BJ (cell line): Measurements from ENCODE around the gene GTF2H2C. TPM values are rescaled to one million over a fixed set of nuclear protein-coding genes. Genes with fewer than 3 reads are reported as not detected.
"Not testable (repeated sequence)": the region's sequence is repeated elsewhere in the genome, so short reads cannot be mapped to it uniquely, and the experiment has no call there.

Experiments
- CTCF ChIA-PET: fragments of 350-600 bp; formaldehyde crosslinking; extraction: SDS; loops from one replicate; lab custom pipeline; 2021; ENCODE audit warnings: antibody characterized with exemption, inconsistent platforms; lab: Yijun Ruan, JAX
- POLR2A ChIA-PET: fragments of 300-600 bp; sonication (Branson Sonifier 250); formaldehyde crosslinking; extraction: SDS; loops from one replicate; lab custom pipeline; 2021; ENCODE audit warnings: antibody characterized with exemption; lab: Charles Lee
- DNase-seq: peaks from one replicate; pipeline ENCODE4 v3.0.0-alpha.2; 2011; ENCODE audit warnings: low read depth
- H3K27me3 ChIP-seq: 2 replicates; pipeline ENCODE4 v1.6.0; 2011; ENCODE audit warnings: low read length; ENCODE audit not compliant: control insufficient read depth, insufficient read depth
- H3K36me3 ChIP-seq: 2 replicates; pipeline ENCODE4 v1.5.1; 2011; ENCODE audit warnings: low read length; ENCODE audit not compliant: control insufficient read depth, insufficient read depth
- H3K4me3 ChIP-seq: 2 replicates; pipeline ENCODE4 v1.5.1; 2011; ENCODE audit warnings: low read depth, mild to moderate bottlenecking, control low read depth, low read length
- polyA plus RNA-seq: library from polyadenylated mRNA; depleted of rRNA; stranded (reverse); fragments of >200 nt; gene quantifications from 2 replicates; pipeline ENCODE4 v1.2.3, GENCODE V29; 2011
- TF ChIP-seq, protein P1 (sequence below): IDR thresholded peaks from 2 replicates; pipeline ENCODE4 v1.5.1; 2011; ENCODE audit warnings: low read depth, mild to moderate bottlenecking, control low read depth, inconsistent platforms, low read length, moderate library complexity; ENCODE audit not compliant: insufficient read depth

GTF2H2C gene
- polyA plus RNA-seq, 1 experiment: 9.9 TPM

DNA sequence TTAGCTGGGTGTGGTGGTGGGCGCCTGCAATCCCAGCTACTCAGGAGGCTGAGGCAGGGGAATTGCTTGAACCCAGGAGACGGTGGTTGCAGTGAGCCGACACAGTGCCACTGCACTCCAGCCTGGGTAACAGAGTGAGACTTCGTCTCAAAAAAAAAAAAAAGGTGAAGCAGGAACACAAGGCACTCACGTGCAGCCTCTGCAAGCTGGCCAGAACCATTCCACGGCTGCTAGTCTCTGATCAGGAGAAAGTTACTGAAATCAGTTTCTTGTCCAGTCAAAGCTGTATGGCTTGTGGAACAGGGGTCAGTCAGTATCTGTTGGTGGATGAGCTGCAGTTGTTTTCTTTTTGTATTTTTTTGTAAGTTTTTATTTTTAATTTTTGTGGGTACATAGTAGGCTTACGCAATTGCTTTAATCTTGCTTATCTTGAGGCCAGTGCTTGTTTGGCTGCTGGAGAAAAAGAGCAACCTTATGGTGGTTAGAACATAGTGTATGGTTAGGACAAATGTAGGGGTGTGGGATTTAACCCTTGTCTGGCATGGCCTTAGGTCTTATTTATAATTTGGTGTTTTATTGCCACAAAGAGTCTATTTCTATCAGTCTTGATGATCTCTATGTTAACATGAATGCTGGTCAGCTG, 32.7 kb upstream of the GTF2H2C start:
- ChIA-PET POLR2A (no interaction called here), CTCF (interaction anchor here (1.3 kb wide), 1 partner anchor 15 kb away, joined by 6 read pairs; no protein-coding TSS in a partner anchor)
- Histone ChIP-seq H3K36me3 (no peaks in the 10 kb centered on the region), H3K27me3 (peaks cover 2% of the 10 kb centered on the region), H3K4me3 (no peak overlapping the region)
- DNase-seq: no peak
- TF ChIP-seq, protein P1, sequence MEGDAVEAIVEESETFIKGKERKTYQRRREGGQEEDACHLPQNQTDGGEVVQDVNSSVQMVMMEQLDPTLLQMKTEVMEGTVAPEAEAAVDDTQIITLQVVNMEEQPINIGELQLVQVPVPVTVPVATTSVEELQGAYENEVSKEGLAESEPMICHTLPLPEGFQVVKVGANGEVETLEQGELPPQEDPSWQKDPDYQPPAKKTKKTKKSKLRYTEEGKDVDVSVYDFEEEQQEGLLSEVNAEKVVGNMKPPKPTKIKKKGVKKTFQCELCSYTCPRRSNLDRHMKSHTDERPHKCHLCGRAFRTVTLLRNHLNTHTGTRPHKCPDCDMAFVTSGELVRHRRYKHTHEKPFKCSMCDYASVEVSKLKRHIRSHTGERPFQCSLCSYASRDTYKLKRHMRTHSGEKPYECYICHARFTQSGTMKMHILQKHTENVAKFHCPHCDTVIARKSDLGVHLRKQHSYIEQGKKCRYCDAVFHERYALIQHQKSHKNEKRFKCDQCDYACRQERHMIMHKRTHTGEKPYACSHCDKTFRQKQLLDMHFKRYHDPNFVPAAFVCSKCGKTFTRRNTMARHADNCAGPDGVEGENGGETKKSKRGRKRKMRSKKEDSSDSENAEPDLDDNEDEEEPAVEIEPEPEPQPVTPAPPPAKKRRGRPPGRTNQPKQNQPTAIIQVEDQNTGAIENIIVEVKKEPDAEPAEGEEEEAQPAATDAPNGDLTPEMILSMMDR: no peak

DNA sequence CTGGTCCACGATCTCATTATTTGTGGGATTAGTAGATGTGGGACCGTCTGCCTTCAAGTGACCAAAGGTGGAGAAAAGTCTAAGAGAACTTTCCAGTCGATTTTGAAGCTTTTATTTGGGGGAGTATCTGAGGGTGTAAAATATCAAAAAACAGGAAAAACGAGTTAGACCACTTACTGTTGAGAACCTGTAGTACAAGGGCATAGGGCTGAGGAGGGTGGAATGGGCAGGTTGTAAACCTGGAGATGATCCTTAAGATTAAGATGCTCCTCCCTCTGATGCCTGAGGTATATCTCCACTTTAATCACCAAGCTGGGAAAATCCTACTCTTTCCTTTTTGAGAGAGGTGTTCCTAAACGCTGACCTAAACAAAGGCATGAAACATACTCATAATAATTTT, 32.0 kb upstream of the GTF2H2C start:
- TF ChIP-seq, protein P1: no peak
- Histone ChIP-seq H3K36me3 (no peaks in the 10 kb centered on the region), H3K4me3 (no peak overlapping the region), H3K27me3 (peaks cover 2% of the 10 kb centered on the region)
- no peak for DNase-seq
- POLR2A ChIA-PET: no interaction called here
- CTCF ChIA-PET: no interaction called here

DNA sequence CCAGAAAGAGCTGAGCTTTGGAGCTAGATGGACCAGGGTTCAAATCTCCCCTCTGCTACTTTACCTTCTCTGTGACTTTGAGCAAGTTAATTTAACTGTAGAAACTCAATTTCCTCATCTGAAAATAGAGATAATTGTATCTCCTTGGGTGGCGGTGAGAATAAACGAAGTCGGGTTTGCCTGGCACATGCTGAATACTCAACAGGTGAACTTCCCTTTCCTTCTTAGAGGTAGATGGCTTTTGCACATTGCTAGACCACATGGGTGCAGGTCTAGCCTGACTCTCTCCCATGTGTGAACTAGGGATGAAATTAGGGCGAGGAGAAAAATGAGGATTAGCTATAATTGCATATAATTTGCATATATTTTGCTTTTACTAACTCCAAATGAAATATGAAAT, 31.4 kb upstream of the GTF2H2C start:
- DNase-seq: no peak
- peaks cover 2% of the 10 kb centered on the region for H3K27me3 ChIP-seq
- TF ChIP-seq, protein P1: no peak
- ChIA-PET POLR2A (no interaction called here), CTCF (interaction anchor here (1.5 kb wide), 1 partner anchor 8 kb away, joined by 3 read pairs; no protein-coding TSS in a partner anchor)
- H3K36me3 ChIP-seq: no peaks in the 10 kb centered on the region
- no peak overlapping the region for H3K4me3 ChIP-seq

DNA sequence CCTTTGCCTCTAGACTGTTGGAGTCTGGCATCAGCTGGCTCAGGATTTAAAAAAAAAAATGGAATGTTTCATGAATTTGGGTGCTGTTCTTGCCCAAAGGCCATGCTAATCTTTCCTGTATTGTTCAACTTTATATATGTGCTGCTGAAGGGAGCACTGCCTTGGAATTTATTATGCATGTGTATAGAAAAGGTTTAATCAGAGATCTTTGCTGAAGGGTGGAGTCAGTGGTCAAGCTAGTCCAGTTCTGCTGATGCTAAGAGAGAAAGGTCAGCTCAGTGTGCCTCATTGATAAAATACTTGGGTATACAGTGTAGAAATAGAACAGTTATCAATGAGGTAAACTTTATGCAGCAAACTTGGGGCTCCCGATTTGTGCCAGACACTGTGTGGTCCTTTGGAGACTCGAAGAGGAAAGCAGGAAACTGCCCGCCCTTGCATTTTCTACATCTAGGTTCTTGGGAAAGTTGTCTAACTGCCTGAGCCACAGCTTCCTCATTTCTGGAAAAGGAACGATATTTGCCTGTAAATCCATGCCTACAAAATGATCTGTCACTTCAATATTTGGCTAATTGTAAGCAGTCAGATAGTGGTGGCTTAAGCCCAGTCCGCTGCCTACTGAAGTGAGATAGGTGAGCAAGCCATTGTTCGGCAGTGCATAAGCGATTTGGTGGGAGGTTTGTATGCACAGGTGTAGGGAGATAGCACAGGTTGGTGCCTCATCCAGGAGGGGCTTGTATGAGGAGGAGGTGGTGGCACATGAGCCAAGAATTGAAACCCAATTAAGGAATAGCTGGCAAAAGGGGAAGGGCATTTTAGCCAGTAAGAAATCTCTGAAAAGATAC, 29.2 kb upstream of the GTF2H2C start:
- ChIA-PET POLR2A (no interaction called here), CTCF (no interaction called here)
- Histone ChIP-seq H3K36me3 (no peaks in the 10 kb centered on the region), H3K4me3 (no peak overlapping the region), H3K27me3 (peaks cover 2% of the 10 kb centered on the region)
- TF ChIP-seq, protein P1: no peak
- no peak for DNase-seq

DNA sequence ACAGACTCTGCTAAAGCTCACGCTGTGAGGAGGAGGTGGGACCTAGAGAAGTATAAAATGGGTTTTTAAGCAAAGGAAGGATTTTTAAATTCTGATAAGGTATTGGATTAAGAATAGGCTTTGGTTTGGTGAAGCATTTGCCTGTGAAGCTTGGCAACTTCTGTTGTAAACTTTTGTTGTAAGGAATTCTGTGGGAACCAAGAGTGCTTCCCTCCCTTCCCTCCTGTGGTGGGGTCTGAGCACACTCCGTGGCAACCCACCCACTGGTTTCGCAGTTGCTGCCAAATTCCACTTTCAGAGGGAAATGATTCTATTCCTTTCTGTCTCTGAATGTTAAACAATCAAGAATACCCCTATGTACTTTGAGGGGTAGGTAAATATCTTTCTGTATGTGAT, 28.6 kb upstream of the GTF2H2C start:
- no peak for DNase-seq
- TF ChIP-seq, protein P1: no peak
- POLR2A ChIA-PET: no interaction called here
- no peak overlapping the region for H3K4me3 ChIP-seq
- CTCF ChIA-PET: no interaction called here
- H3K27me3 ChIP-seq: peaks cover 2% of the 10 kb centered on the region
- H3K36me3 ChIP-seq: no peaks in the 10 kb centered on the region

DNA sequence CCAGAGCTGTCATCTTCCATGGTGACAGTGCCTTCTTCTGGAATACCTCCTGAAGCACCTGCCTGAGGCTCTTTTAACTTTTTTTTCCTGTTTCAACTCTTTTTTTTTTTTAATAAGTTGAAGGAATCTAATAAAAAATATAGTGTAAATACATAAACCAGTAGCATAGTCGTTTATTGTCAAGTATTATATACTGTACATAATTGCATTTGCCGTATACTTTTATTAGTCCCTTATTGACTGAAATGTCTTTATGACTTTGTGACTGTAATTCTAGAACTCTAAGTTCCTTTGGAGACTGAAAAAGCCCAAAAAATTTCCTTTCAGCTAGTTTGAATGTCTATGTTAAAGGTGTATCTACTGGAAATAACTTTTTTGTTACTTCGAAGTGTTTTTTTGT, 22.1 kb upstream of the GTF2H2C start:
- H3K27me3 ChIP-seq, POLR2A ChIA-PET, DNase-seq, H3K36me3 ChIP-seq, H3K4me3 ChIP-seq, CTCF ChIA-PET: not testable (repeated sequence)

DNA sequence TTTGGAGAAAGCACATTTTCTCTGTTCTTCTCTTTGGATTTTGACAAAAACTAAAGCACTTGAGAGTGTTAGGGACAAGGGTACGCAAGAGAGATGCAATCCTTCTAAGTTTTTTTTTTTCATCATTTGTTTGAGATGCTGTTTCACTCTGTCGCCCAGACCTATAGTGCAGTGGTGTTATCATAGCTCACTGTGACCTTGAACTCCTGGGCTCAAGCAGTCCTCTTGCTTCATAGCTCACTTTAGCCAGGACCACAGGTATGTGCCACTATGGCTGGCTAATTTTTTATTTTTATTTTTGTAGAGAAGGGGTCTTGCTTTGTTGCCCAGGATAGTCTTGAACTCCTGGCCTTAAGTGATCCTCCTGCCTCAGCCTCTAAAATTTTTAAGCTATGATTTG, 21.3 kb upstream of the GTF2H2C start:
- DNase-seq, CTCF ChIA-PET, H3K27me3 ChIP-seq, H3K36me3 ChIP-seq, H3K4me3 ChIP-seq, POLR2A ChIA-PET: not testable (repeated sequence)

DNA sequence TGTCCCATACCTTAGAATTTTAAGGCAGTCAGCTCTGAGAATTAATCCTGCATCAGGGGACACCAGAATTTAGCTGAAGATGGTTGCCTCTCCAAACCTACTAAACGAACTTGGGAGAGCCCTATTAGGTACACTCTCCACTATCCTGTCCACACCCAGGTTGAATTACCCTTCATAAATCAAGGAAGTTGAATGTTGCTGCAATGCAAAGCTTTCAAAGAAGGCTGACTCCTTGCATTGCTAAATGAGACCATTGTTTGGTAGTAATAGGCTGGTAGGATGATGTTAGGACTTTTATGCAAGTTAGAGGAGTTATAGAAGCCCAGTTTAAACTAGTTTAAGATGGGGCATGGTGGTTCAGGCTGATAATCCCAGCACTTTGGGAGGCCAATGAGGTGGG, 18.6 kb upstream of the GTF2H2C start:
- DNase-seq, H3K4me3 ChIP-seq, H3K36me3 ChIP-seq, H3K27me3 ChIP-seq, CTCF ChIA-PET, POLR2A ChIA-PET: not testable (repeated sequence)
